Activated CD4-positive, alpha-beta T cell treated with anti-CD3 and anti-CD28 coated beads, Interleukin-2, amount 50 U/mL, for 16 hours (primary cell): ENCODE measurements around the gene GGCT.

Experiments used
- DNase-seq: peaks from one replicate; pipeline ENCODE4 v3.0.0-alpha.2; 2020

The GGCT gene

GRCh38 chr7:30476459-30477145 is 28.0 kb downstream of the GGCT start:
- DNase-seq: no peak

GRCh38 chr7:30475580-30475979 is 29.0 kb downstream of the GGCT start:
- peak; percentile 8 for DNase-seq

GRCh38 chr7:30474893-30475292 is 29.7 kb downstream of the GGCT start:
- DNase-seq: no peak

- no peak for DNase-seq
Measured at GRCh38 chr7:30474485-30474884, 30.1 kb downstream of the GGCT start.

- DNase-seq: no peak
Measured at GRCh38 chr7:30473903-30474302, 30.7 kb downstream of the GGCT start.

GRCh38 chr7:30472784-30473775 is 31.5 kb downstream of the GGCT start:
- DNase-seq: no peak

- DNase-seq: no peak
Measured at GRCh38 chr7:30472081-30472783, 32.4 kb downstream of the GGCT start.

- DNase-seq: no peak
Measured at GRCh38 chr7:30471205-30471604, 33.4 kb downstream of the GGCT start.

- no peak for DNase-seq
Measured at GRCh38 chr7:30470771-30471170, 33.9 kb downstream of the GGCT start.

- no peak for DNase-seq
Measured at GRCh38 chr7:30470163-30470770, 34.4 kb downstream of the GGCT start.

- DNase-seq: no peak
Measured at GRCh38 chr7:30469303-30469702, 35.3 kb downstream of the GGCT start.

GRCh38 chr7:30468791-30469190 is 35.8 kb downstream of the GGCT start:
- DNase-seq: no peak

- no peak for DNase-seq
Measured at GRCh38 chr7:30468041-30468440, 36.6 kb downstream of the GGCT start.

- DNase-seq: no peak
Measured at GRCh38 chr7:30467271-30467670, 37.4 kb downstream of the GGCT start.

GRCh38 chr7:30466266-30466665 is 38.4 kb downstream of the GGCT start:
- no peak for DNase-seq

- no peak for DNase-seq
Measured at GRCh38 chr7:30465811-30466180, 38.8 kb downstream of the GGCT start.

GRCh38 chr7:30465046-30465810 is 39.4 kb downstream of the GGCT start:
- no peak for DNase-seq

- no peak for DNase-seq
Measured at GRCh38 chr7:30464231-30464671, 40.4 kb downstream of the GGCT start.

GRCh38 chr7:30463405-30464145 is 41.1 kb downstream of the GGCT start:
- DNase-seq: no peak

GRCh38 chr7:30462179-30462578 is 42.5 kb downstream of the GGCT start:
- DNase-seq: no peak

GRCh38 chr7:30460246-30460633 is 44.4 kb downstream of the GGCT start:
- DNase-seq: no peak
